GM21737 (cell line): ENCODE measurements around the gene ANXA3.
"Not testable (repeated sequence)": the region's sequence is repeated elsewhere in the genome, so short reads cannot be mapped to it uniquely, and the experiment has no call there.

Source experiments
- ATAC-seq: cut with Tn5 transposase; IDR thresholded peaks from one replicate; pipeline ENCODE4 v1.9.1; 2021; ENCODE audit warnings: mild to moderate bottlenecking, moderate library complexity; ENCODE audit not compliant: unreplicated experiment

The ANXA3 gene

DNA sequence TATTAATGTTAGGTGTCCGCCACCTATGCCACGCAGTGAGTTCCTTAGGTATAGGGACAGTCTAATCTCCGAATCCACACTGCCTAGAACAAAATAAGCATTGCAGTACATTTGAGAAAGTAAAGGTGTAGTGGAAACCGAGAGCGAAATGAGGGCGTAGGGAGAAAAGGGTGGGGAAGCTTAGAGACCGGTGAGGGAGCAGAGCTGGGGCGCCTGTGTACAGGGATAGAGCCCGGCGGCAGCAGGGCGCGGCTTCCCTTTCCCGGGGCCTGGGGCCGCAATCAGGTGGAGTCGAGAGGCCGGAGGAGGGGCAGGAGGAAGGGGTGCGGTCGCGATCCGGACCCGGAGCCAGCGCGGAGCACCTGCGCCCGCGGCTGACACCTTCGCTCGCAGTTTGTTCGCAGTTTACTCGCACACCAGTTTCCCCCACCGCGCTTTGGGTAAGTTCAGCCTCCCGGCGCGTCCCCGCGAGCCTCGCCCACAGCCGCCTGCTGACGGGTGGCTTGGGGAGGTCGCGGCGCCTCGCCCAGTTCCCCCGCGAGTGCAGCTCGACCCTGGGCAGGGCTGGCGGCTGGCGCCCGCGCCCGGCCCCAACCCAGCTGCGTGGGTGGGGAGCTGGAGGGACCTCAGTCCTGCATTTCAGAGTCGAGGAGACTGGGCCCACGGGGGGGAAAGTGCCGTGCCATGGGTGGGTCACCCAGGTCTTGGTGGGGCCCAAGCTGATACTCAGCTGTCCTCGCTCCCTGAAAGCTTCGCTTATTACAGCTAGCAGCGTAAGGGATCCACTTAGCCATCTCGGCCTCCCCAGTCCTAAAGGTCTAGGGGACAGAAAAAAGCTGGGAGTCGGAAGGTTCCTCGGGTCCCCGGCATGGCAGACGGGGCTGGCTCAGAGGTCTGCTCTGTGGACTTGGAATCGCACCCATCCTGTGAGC lies at the start of gene ANXA3:
ANXA3 (plus strand) TSS at position 351 of the 932 bp plus-strand sequence. CDS start 2,704 bp downstream, outside the sequence.
- no peak for ATAC-seq

DNA sequence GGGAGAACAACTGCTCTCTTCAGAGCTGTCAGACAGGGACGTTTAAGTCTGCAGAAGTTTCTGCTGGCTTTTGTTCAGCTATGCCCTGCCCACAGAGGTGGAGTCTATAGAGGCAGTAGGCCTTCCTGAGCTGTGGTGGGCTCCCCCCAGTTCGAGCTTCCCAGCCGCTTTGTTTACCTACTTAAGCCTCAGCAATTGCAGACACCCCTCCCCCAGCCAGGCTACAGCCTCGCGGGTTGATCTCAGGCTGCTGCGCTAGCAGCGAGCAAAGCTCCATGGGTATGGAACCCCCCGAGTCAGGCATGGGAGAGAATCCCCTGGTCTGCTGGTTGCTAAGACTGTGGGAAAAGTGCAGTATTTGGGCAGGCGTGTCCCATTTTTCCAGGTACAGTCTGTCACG lies 45.3 kb upstream of the ANXA3 start:
- ATAC-seq: not testable (repeated sequence)

DNA sequence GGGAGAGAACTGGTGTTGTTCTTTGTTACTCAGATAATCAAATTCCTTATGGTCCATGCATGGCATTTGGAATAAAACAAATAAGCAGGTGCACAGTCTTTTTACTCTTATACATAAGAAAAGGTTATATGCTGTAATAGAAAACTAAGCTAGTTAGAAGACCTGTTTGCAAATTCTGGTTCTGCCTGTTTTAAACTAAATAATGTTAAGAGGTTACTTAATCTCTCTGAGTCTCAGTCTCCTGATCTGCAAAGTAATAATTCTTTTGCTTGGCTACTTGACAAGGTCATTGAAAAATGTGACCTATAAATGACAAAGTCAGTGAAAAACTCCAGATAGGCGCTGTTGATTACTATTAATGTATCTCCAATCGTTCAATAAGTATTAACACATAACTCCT lies 42.5 kb upstream of the ANXA3 start:
- no peak for ATAC-seq

- ATAC-seq: no peak
Measured at GRCh38 chr4:78510108-78510507, 41.5 kb upstream of the ANXA3 start.

GRCh38 chr4:78510681-78511080 lies 40.9 kb upstream of the ANXA3 start:
- no peak for ATAC-seq

DNA sequence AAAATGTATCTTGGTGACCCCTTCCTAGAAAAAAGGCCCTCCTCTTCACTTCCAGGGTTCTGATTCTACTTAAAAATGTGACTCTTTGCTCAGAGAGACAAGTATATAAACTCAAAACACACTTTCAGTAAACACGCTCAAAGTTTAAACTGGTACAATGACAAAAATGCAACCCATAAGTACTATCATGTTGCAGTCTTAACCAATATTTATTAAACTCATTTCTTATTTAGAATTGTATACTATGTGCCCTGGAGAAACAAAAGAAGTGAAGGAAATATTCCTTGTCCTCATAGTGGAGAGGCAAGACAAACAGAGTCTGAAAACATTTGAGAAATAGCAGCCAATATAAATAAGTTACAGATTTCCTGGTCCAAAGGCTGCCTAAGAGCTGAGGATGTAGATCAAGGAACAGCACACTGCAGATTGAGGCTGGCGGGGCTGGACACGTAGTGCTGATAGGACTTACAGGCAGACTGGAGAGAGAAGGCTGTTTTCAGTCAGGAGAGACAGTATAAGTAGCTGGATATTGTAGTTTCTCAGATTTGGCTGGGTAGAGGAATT lies 39.1 kb upstream of the ANXA3 start:
- no peak for ATAC-seq

DNA sequence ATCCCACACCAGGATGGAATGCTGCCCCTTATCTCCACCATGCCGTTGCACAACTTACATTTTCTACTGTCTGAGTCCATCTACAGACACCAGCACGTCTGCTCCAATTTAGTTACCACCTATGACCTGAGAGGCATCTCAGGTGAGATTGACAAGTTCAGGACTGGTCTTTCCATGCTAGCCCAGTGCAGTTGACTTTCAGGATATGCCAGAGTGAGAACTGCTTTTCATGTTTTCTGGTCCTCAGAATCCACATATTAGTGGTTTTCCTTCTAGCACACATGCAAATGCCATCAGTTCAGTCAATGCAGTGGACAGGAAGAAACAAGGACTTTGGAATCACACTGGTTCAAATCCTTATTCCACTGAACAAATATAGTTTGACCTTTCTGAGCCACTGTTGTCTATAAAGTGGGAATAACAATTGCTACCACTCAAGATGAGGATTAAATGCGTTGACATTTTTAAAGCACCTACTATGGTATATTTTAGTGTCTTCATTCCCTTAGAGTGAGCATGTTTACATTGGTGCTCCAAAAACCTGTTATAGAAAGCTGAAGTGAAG lies 38.1 kb upstream of the ANXA3 start:
- no peak for ATAC-seq

- ATAC-seq: no peak
Measured at GRCh38 chr4:78517050-78517652, 34.4 kb upstream of the ANXA3 start.

DNA sequence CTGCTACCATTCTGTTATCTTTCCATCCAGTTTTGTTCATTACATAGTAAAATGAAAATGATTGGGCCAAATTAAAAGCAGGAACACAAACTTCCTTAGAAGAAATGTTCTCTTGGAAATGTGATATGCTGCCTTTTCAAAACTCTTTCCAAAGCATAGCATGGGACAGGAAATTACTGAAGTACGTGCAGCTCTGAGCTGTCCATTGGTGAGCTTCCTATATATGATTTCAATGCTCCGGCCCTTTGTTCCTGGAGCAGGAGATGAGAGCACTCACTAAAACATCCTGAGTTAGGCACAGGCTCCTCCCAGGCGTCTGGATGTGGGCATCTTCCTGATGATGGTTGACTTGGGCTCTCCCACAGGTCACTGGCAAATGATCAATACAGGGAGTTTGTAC lies 33.0 kb upstream of the ANXA3 start:
- no peak for ATAC-seq

- no peak for ATAC-seq
Measured at GRCh38 chr4:78519962-78520361, 31.6 kb upstream of the ANXA3 start.

GRCh38 chr4:78520808-78521226 lies 30.8 kb upstream of the ANXA3 start:
- ATAC-seq: no peak

- no peak for ATAC-seq
Measured at GRCh38 chr4:78524009-78524408, 27.6 kb upstream of the ANXA3 start.

DNA sequence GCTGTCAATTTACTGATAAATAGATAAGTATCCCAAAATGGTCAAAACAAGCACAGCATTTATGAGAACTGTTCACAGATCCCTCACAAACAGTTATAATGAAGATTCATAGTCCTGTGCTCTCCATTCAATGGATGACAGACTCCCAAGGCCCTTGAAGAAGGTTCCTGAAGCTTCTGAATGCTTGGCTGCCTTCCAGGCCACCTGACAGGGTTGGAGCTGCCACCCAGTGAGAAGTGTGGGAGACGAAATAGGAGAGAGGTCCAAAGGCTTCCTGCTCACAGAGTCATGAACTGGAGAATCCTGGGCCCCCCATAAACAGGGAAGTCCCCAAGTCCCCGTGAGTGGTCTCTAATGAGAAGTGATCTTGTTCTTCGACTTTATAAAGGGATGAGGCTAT lies 26.0 kb upstream of the ANXA3 start:
- no peak for ATAC-seq

DNA sequence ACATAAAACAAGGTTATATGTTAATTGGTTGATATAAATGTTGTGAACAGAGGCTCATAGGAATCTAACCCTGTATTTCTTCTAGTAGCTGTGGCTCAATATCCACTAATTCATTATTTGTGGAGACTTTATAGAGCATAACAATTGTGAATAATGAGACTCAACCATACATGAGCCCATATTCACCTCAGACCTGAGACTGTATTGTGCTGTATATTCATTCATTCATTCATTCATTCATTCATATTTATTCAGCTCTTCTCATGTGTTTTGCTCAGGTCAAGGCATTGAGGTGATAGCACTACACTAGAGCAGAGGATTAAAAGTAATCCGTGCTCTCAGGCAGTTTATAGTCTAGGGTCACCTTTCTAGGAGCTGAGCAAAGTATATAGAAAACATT lies 24.5 kb upstream of the ANXA3 start:
- no peak for ATAC-seq

- ATAC-seq: no peak
Measured at GRCh38 chr4:78527555-78527954, 24.0 kb upstream of the ANXA3 start.

GRCh38 chr4:78528327-78528726 lies 23.2 kb upstream of the ANXA3 start:
- ATAC-seq: no peak

DNA sequence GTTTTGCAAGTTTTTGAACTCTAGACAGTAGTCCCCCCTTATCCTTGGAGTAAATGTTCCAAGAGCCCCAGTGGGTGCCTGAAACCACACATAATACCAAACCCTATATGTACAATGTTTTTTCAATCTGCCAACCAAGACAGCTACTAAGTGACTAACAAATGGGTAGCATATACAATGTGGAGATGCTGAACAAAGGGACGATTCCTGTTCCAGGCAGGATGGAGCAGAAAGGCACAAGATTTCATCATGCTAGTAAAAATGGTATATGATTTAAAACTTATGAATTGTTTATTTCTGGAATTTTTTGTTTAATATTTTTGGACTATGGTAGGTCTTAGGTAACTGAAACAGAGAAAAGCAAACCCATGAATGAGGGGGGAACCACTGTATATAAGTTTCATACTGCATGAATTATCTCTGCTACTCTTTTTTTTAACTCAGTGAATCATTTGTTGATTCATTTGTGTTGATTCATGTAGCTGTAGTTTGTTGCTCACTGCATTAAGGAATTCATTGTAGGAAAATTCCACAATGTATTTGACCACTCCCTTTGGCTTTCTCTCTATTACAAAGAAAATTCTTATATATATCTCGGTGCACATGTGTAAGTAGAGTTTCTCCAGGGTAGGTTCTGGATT lies 21.9 kb upstream of the ANXA3 start:
- ATAC-seq: no peak

DNA sequence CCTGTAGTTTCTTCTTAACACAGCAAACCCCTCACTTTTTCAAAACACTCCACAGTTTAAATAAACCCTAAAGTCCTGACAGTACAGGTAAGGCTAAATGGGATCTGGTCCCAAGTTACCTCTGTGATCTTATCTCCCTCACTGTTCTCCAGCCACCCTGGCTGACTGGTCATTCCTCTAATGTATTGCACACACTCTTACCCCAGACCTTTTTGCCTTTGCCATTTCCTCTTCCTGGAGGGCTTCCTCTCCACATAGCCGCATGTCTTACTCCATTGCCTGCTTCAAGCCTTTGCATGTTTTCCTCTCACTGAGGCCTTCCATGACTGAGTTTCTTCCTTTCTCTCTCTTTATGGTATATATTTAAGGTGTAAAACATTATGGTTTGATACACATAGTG lies 19.5 kb upstream of the ANXA3 start:
- no peak for ATAC-seq

DNA sequence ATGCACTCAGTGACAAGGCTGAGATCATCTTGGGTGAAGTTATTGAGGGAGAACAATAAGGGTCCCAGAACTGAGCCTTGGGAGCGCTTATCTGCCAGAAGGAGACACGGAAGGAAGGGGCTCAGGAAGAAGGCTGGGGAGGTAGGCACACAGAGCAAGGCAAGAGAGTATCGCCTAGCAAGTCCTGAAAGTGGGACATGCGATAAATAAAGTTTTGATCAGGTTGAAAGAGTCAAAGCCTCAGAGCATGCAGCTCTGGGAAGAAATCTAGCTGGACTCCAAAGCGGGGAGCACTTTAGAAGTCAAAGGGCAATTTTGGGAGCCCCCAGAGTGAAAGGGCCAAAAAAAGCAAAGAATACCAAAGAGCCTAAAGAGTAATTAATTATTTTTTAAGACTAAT lies 17.7 kb upstream of the ANXA3 start:
- no peak for ATAC-seq

DNA sequence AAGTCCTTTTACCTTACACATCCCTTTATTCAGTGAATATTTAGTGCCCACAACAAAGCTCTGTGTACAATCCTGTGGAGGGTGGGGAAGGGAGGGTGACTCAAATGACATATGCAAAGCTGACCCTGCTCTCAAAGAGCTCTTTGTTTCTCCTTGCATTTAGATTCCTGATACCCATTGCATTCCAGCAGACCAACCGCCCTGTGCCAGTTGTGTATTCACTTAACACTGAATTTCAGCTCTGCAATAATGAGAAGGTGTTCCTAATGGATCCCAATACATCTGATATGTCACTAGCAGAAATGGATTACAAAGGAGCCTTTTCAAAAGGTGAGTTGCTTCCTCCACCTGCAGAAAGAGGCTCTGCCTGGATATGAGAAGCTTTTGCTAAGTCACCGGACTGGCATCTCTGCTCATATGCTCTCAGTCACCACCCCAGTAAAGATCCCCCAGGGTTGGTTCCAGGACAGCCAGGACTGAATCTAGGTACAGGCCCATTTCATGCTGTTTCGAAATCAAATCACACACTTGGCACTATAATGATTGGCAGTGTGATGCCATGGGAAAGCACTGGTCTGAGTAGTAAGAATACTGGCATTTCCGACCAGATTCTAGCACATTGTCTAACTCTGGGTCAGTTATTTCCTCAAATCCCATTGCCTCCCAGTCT lies 17.1 kb upstream of the ANXA3 start:
- ATAC-seq: no peak

DNA sequence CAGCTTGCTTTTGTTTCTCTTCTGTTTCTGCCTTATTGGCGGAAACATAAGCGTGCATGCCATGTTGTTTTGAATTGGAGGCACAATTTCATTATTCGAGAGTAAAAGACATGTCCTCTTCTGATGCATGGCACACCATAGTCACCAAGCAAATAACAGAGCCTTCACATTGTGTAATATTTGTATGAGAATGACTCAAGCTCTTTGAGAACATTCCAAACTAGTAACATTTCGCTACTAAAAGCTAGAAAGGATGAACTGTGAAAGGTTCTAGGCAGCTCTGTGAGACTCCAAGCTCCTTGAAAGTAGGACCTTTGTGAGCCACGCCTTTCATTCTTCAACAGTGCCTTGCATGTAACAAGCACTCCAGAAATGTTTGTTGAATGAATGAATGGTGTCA lies 9.2 kb upstream of the ANXA3 start:
- ATAC-seq: no peak
